ENCODE data around the gene GPR55. TPM values are rescaled to one million over a fixed set of nuclear protein-coding genes. Genes with fewer than 3 reads are reported as not detected.

GPR55 gene
- polyA plus RNA-seq, 1 donor from 2014 or later: 1.9 TPM

GRCh38 chr2:230908595-230909191 is 16.3 kb downstream of the GPR55 start:
- H3K9me3 Mint-ChIP-seq: no peaks in the 10 kb centered on the region
- no peaks in the 10 kb centered on the region for H3K27me3 Mint-ChIP-seq
- H3K4me3 Mint-ChIP-seq: no peak overlapping the region
- peaks cover 2% of the 10 kb centered on the region for H3K36me3 Mint-ChIP-seq
- H3K27ac Mint-ChIP-seq: peak overlapping the region in 2 of 3 donors; percentile 5 to 39
- peaks cover 14 to 18% (median 15%) of the 10 kb centered on the region in 3 donors for H3K4me1 Mint-ChIP-seq

GRCh38 chr2:230908092-230908594 is 16.9 kb downstream of the GPR55 start:
- Mint-ChIP-seq H3K9me3 (no peaks in the 10 kb centered on the region), H3K27ac (peak overlapping the region in 2 of 3 donors; percentile 5 to 39), H3K4me1 (peaks cover 11 to 13% (median 11%) of the 10 kb centered on the region in 3 donors), H3K4me3 (no peak overlapping the region), H3K27me3 (no peaks in the 10 kb centered on the region), H3K36me3 (peaks cover 2% of the 10 kb centered on the region)

- H3K9me3 Mint-ChIP-seq: no peaks in the 10 kb centered on the region
- no peak overlapping the region for H3K27ac Mint-ChIP-seq
- no peaks in the 10 kb centered on the region for H3K27me3 Mint-ChIP-seq
- H3K4me3 Mint-ChIP-seq: no peak overlapping the region
- peaks cover 15 to 17% (median 17%) of the 10 kb centered on the region in 3 donors for H3K4me1 Mint-ChIP-seq
- peaks cover 2% of the 10 kb centered on the region for H3K36me3 Mint-ChIP-seq
Measured at GRCh38 chr2:230907361-230908091, 17.5 kb downstream of the GPR55 start.

GRCh38 chr2:230906471-230907230 is 18.4 kb downstream of the GPR55 start:
- Mint-ChIP-seq H3K36me3 (peaks cover 2% of the 10 kb centered on the region), H3K4me3 (peak overlapping the region in 1 of 4 donors; percentile 9), H3K27me3 (peaks cover 1% of the 10 kb centered on the region), H3K4me1 (peaks cover 17 to 22% (median 19%) of the 10 kb centered on the region in 3 donors), H3K9me3 (no peaks in the 10 kb centered on the region), H3K27ac (no peak overlapping the region)

GRCh38 chr2:230905448-230906421 is 19.3 kb downstream of the GPR55 start:
- H3K9me3 Mint-ChIP-seq: no peaks in the 10 kb centered on the region
- H3K4me3 Mint-ChIP-seq: no peak overlapping the region
- peaks cover 1% of the 10 kb centered on the region for H3K27me3 Mint-ChIP-seq
- H3K27ac Mint-ChIP-seq: peak overlapping the region in 1 of 3 donors; percentile 31
- H3K4me1 Mint-ChIP-seq: peaks cover 12 to 22% (median 19%) of the 10 kb centered on the region in 3 donors
- peaks cover 2% of the 10 kb centered on the region for H3K36me3 Mint-ChIP-seq

- Mint-ChIP-seq H3K27ac (peak overlapping the region in 1 of 3 donors; percentile 31), H3K9me3 (no peaks in the 10 kb centered on the region), H3K4me3 (no peak overlapping the region), H3K27me3 (peaks cover 1% of the 10 kb centered on the region), H3K4me1 (peaks cover 12 to 22% (median 19%) of the 10 kb centered on the region in 3 donors), H3K36me3 (peaks cover 2% of the 10 kb centered on the region)
Measured at GRCh38 chr2:230904856-230905447, 20.1 kb downstream of the GPR55 start.

- H3K27ac Mint-ChIP-seq: peak overlapping the region in 1 of 3 donors; percentile 36
- no peak overlapping the region for H3K4me3 Mint-ChIP-seq
- H3K27me3 Mint-ChIP-seq: peaks cover 1% of the 10 kb centered on the region
- H3K9me3 Mint-ChIP-seq: no peaks in the 10 kb centered on the region
- no peaks in the 10 kb centered on the region for H3K36me3 Mint-ChIP-seq
- H3K4me1 Mint-ChIP-seq: peaks cover 12 to 14% (median 12%) of the 10 kb centered on the region in 3 donors
Measured at GRCh38 chr2:230903231-230904150, 21.6 kb downstream of the GPR55 start.

- peak overlapping the region in 2 of 4 donors; percentile 72 to 79 for H3K4me3 Mint-ChIP-seq
- peaks cover 1% of the 10 kb centered on the region for H3K27me3 Mint-ChIP-seq
- H3K9me3 Mint-ChIP-seq: no peaks in the 10 kb centered on the region
- H3K27ac Mint-ChIP-seq: no peak overlapping the region
- no peaks in the 10 kb centered on the region for H3K36me3 Mint-ChIP-seq
- peaks cover 8 to 12% (median 12%) of the 10 kb centered on the region in 3 donors for H3K4me1 Mint-ChIP-seq
Measured at GRCh38 chr2:230902180-230902899, 22.7 kb downstream of the GPR55 start.

- H3K27ac Mint-ChIP-seq: no peak overlapping the region
- peaks cover 10 to 13% (median 11%) of the 10 kb centered on the region in 3 donors for H3K4me1 Mint-ChIP-seq
- H3K9me3 Mint-ChIP-seq: no peaks in the 10 kb centered on the region
- peaks cover 1% of the 10 kb centered on the region for H3K27me3 Mint-ChIP-seq
- no peak overlapping the region for H3K4me3 Mint-ChIP-seq
- H3K36me3 Mint-ChIP-seq: no peaks in the 10 kb centered on the region
Measured at GRCh38 chr2:230901006-230901405, 24.0 kb downstream of the GPR55 start.

- Mint-ChIP-seq H3K9me3 (no peaks in the 10 kb centered on the region), H3K4me1 (peaks cover 11 to 15% (median 13%) of the 10 kb centered on the region in 3 donors), H3K27me3 (peaks cover 1% of the 10 kb centered on the region), H3K36me3 (no peaks in the 10 kb centered on the region), H3K4me3 (no peak overlapping the region), H3K27ac (no peak overlapping the region)
Measured at GRCh38 chr2:230900336-230900995, 24.6 kb downstream of the GPR55 start.

GRCh38 chr2:230899786-230900185 is 25.3 kb downstream of the GPR55 start:
- H3K4me3 Mint-ChIP-seq: no peak overlapping the region
- H3K4me1 Mint-ChIP-seq: peaks cover 11 to 15% (median 14%) of the 10 kb centered on the region in 3 donors
- H3K27ac Mint-ChIP-seq: no peak overlapping the region
- H3K9me3 Mint-ChIP-seq: no peaks in the 10 kb centered on the region
- H3K27me3 Mint-ChIP-seq: peaks cover 1% of the 10 kb centered on the region
- H3K36me3 Mint-ChIP-seq: no peaks in the 10 kb centered on the region

- no peaks in the 10 kb centered on the region for H3K36me3 Mint-ChIP-seq
- peaks cover 16 to 20% (median 19%) of the 10 kb centered on the region in 3 donors for H3K4me1 Mint-ChIP-seq
- no peak overlapping the region for H3K4me3 Mint-ChIP-seq
- H3K9me3 Mint-ChIP-seq: no peaks in the 10 kb centered on the region
- H3K27ac Mint-ChIP-seq: no peak overlapping the region
- peaks cover 2% of the 10 kb centered on the region for H3K27me3 Mint-ChIP-seq
Measured at GRCh38 chr2:230899287-230899686, 25.8 kb downstream of the GPR55 start.
